Stomach (tissue), 4 donors: Measurements from ENCODE around the gene KLK15.

Source experiments
- CTCF ChIP-seq, 7 experiments: fragments of 450-650 bp in 4 of 7; fragments of 200-600 bp in 3 of 7; sonication (generic) in 3 of 7; IDR thresholded peaks; one replicate each; pipeline ENCODE4 v1.5.1; 2016 to 2019; ENCODE audit warnings: antibody characterized with exemption in 7 of 7, control low read depth in 2 of 7, mild to moderate bottlenecking in 1 of 7
- POLR2A ChIP-seq, 4 donors: fragments of 450-650 bp; IDR thresholded peaks; one replicate each; pipeline ENCODE4 v1.6.1; 2016; ENCODE audit warnings: antibody characterized with exemption in 4 of 4, control low read depth in 2 of 4, mild to moderate bottlenecking in 1 of 4, moderate library complexity in 1 of 4
- POLR2AphosphoS5 ChIP-seq, 3 donors: sonication (generic); formaldehyde crosslinking; IDR thresholded peaks; one replicate each; pipeline ENCODE4 v1.6.1; 2016; ENCODE audit warnings: antibody characterized with exemption in 3 of 3

DNA sequence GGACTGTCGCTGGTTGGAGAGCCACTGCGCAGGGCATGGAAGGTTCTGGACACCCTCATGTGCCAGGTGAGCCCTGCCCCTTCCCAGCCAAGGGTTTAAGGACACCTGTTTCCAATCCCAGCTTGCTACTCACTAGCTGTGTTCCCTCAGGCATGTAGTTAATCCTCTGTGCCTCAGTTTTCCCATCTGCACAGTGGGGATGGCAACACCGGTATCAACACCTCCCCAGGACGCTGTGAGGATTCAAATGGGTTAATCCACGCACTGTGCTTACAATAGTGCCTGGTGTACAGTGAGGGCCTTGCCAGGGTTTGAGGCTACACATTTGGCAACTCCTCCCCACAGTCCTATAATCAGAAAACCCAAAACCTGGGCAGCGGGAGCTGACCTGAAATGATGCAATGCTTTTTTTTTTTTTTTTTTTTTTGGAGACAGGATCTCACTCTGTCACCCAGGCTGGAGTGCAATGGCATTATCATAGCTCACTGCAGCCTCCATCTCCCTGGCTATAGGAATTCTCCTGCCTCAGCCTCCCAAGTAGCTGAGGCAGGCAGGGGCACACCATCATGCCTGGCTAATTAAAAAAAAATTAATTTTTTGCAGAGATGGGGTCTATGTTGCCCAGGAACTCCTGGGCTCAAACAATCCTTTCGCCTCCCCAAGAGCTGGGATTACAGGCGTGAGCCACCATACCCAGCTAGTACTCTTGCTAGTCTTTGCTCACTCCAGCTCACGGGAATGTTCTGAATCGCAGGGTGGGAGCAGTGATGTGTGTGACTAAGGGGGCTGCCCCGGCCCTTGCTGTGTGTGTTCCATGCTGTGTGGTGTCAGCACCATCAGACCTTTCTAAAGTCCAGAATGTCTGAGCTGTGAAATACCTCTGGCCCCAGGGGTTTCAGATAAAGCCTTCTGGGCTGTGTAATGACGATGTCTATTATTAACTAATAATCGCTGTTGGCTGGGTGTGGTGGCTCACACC lies 40.8 kb downstream of the KLK15 start:
- TF ChIP-seq CTCF (IDR thresholded peaks at IDR 0.05), result no peak
- TF ChIP-seq POLR2AphosphoS5 (IDR thresholded peaks at IDR 0.05), result no peak
- TF ChIP-seq POLR2A (IDR thresholded peaks at IDR 0.05), result no peak
